Small intestine (tissue), 16 donors: ENCODE results near the gene NVL. TPM values are rescaled to one million over a fixed set of nuclear protein-coding genes. Genes with fewer than 3 reads are reported as not detected.

Source experiments
- DNase-seq, 2 donors: peaks; one replicate each; pipeline versions ENCODE4 v3.0.0 to v3.0.0-alpha.2; 2013
- FAIRE-seq: peaks from 2 replicates; lab custom pipeline; 2012; peaks lifted over from hg19 to GRCh38; lab: Jason Lieb, UNC
- H3K27ac ChIP-seq, 3 donors: one replicate each; pipeline ENCODE4 v1.5.1; 2013; ENCODE audit warnings: low read length in 2 of 3, mild to moderate bottlenecking in 2 of 3, control low read depth in 1 of 3, inconsistent platforms in 1 of 3, low read depth in 1 of 3, moderate library complexity in 1 of 3
- H3K27me3 ChIP-seq, 3 donors: one replicate each; pipeline ENCODE4 v1.6.1; 2013; ENCODE audit warnings: low read length in 3 of 3, inconsistent platforms in 1 of 3; ENCODE audit not compliant: control insufficient read depth in 3 of 3, insufficient read depth in 3 of 3
- H3K36me3 ChIP-seq, 3 donors: one replicate each; pipeline ENCODE4 v1.6.1; 2013; ENCODE audit warnings: low read length in 3 of 3, inconsistent platforms in 1 of 3, low read depth in 1 of 3, mild to moderate bottlenecking in 1 of 3, moderate library complexity in 1 of 3; ENCODE audit not compliant: control insufficient read depth in 3 of 3, insufficient read depth in 2 of 3
- H3K4me1 ChIP-seq, 3 donors: one replicate each; pipeline ENCODE4 v1.6.1; 2013; ENCODE audit warnings: low read length in 2 of 3, inconsistent platforms in 1 of 3, low read depth in 1 of 3, mild to moderate bottlenecking in 1 of 3, moderate library complexity in 1 of 3; ENCODE audit not compliant: control insufficient read depth in 3 of 3, insufficient read depth in 2 of 3
- H3K4me3 ChIP-seq, 3 donors: one replicate each; pipeline ENCODE4 v1.5.1; 2013; ENCODE audit warnings: low read length in 3 of 3, control low read depth in 1 of 3, inconsistent platforms in 1 of 3, low read depth in 1 of 3, mild to moderate bottlenecking in 1 of 3, moderate library complexity in 1 of 3
- H3K9me3 ChIP-seq, 2 donors: one replicate each; pipeline ENCODE4 v1.6.1; 2013; ENCODE audit warnings: low read depth in 1 of 2, low read length in 1 of 2; ENCODE audit not compliant: control insufficient read depth in 2 of 2, insufficient read depth in 1 of 2
- WGBS, 3 donors: extraction: QIAGEN DNeasy Blood & Tissue Kit; methylation state at CpG; one replicate each; pipeline ENCODE4 v1.1.7; 2013; 5-methylcytosine and 5-hydroxymethylcytosine counted together
- long read RNA-seq, 10 donors: transcript quantifications; one replicate each; lab custom pipeline, GENCODE V29; 2026
- polyA plus RNA-seq, 4 donors: library from polyadenylated mRNA; stranded (reverse) in 3 of 4; unstranded in 1 of 4; fragments of 200-250 nt in 3 of 4; fragments of 120-200 nt in 1 of 4; gene quantifications; one replicate each; pipeline versions ENCODE4 v1.2.1 to v1.2.3, GENCODE V29; 2013
- donor health status: healthy with polysubstance abuse.
- donor health status: control.
- donor health status: control.
- donor health status: Bipolar disorder and iron deficiency.
- donor health status: healthy.

The NVL gene
- 10 to 100 TPM; 16.4 to 39.1 (median 22.3) TPM for polyA plus RNA-seq
- long read RNA-seq, donor 1: 0 reads
- long read RNA-seq, donor 2, partial matches to known transcripts: 0 of 1 reads
- long read RNA-seq, donor 2, other reads (novel, unspliced or antisense): 0 of 1 reads
- long read RNA-seq, donor 3, partial matches to known transcripts: 0 of 5 reads
- long read RNA-seq, donor 3, other reads (novel, unspliced or antisense): 0 of 5 reads
- long read RNA-seq, donor 4: 0 reads
- long read RNA-seq, donor 5: 0 reads
- long read RNA-seq, donor 6: 0 reads
- long read RNA-seq, donor 7: 0 reads
- long read RNA-seq, donor 8: 0 reads
- long read RNA-seq, donor 9: 0 reads
- long read RNA-seq, donor 10, partial matches to known transcripts: 139 of 142 reads
- long read RNA-seq, donor 10, other reads (novel, unspliced or antisense): 0 of 142 reads

DNA sequence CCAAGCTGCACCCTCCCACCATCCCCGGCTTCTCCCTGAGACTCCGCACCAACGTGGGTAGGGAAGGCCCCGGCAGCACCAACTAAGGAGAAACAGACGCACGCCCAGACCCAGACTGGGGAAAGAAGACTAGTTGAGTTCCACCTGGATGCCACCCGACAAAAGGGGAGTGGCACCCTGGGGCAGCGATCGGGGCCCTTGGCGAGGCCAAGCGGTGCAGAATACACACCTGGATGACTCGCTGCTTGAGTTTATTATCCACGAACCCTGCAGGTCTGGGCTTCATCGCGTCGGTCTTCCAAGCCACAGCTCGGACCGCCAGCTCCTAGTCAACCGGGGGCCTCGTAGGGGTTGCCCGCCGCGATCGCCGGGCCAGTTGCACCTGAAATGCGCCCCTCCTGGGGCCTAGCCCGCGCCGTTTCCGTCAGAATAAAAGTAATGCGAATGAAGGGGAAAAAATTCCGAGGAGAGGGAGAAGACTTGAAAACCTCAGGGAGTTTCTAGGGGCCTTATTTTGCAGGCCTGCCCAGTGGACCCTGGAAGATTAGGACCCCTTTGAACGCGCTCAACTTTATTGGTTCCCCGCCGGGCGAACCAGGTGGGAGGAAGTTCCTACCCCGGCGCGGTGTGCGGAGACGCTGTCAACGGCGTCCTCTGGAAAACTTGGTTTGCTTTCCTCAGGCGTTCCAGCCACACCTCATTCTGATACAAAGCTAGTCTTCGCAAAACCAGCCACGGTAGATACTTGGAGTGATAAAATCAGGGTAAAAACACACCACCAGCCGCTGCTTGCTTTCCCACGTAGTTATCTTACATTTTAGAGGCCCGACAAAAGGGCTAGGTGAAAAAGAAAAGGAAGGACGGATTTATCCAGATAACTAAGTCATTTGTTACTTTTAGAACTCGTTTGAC, at the start of gene NVL:
Gene NVL, minus strand, starts transcription at position 331 of the 912 bp plus-strand sequence. Its CDS starts 45 bp downstream, at position 286.
- Histone ChIP-seq H3K36me3 (peaks cover 0 to 13% (median 1%) of the 10 kb centered on the region in 3 donors), H3K27me3 (no peaks in the 10 kb centered on the region), H3K9me3 (no peaks in the 10 kb centered on the region), H3K4me3 (peak within 1 kb of the TSS; percentile 71 to 90 (median 90)), H3K4me1 (peaks cover 3 to 4% (median 4%) of the 10 kb centered on the region in 3 donors), H3K27ac (peak within 1 kb of the TSS; percentile 72 to 97 (median 94))
- 0% methylated on average over 52 of the region's 52 CpGs for WGBS, 3 donors
- no peak for FAIRE-seq
- DNase-seq: peak; percentile 92 to 95

DNA sequence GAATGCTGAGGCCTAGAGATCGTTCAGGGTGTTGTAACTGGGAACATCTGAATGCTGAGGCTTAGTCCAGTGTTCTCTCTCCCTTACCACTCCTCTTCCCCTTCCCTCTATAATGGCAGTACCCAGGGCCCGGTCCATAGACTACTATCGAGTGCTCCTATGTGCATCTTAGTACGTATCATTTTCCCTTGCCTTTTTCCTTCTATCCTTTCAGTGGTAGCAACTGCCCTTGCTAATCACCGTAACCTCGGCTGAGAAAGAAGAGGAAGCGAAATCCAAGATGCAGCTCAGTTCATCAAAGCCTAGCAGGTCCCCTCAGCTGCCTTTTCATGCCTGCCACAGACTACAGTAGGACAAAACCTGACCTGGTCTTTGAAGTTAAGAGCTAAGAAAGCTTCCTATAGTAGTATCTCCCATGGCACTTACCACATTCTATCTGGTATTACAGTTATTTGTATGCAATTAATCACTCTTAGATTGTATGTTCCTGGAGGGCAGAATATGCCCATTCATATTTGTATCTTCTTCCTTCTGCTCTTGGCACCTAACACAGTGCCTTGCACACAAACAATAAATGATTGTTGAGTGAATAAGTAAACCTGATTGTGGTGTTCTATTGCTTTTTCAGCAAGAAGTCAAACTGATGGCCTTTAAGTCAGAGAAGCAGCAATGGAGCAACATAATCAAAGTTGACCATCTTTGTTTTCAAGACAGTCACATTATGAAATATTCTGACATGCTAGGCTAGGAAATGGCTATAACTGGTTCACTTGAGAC, 49.1 kb upstream of the NVL start:
- 87 to 91% (median 88%) methylated on average over 7 of the region's 7 CpGs for WGBS, 3 donors
- no peak for DNase-seq
- peak overlapping the region in 1 of 3 donors; percentile 16 for H3K27ac ChIP-seq

GRCh38 chr1:224377676-224378006, 47.7 kb upstream of the NVL start:
- H3K9me3 ChIP-seq: no peaks in the 10 kb centered on the region
- H3K4me3 ChIP-seq: no peak overlapping the region
- H3K4me1 ChIP-seq: no peaks in the 10 kb centered on the region
- FAIRE-seq: no peak
- H3K27ac ChIP-seq: no peak overlapping the region
- 65 to 83% (median 72%) methylated on average over 2 of the region's 2 CpGs for WGBS, 3 donors
- H3K27me3 ChIP-seq: no peaks in the 10 kb centered on the region
- peaks cover 0 to 29% (median 13%) of the 10 kb centered on the region in 3 donors for H3K36me3 ChIP-seq
- no peak for DNase-seq

More for the DNA sequence above, 49.1 kb upstream of the NVL start:
- Histone ChIP-seq H3K9me3 (no peaks in the 10 kb centered on the region), H3K4me1 (no peaks in the 10 kb centered on the region), H3K36me3 (peaks cover 0 to 22% (median 13%) of the 10 kb centered on the region in 3 donors), H3K4me3 (no peak overlapping the region), H3K27me3 (no peaks in the 10 kb centered on the region)
- FAIRE-seq: no peak

GRCh38 chr1:224375059-224375458, 45.1 kb upstream of the NVL start:
- Histone ChIP-seq H3K27ac (no peak overlapping the region), H3K9me3 (no peaks in the 10 kb centered on the region), H3K4me1 (no peaks in the 10 kb centered on the region), H3K36me3 (peaks cover 5 to 42% (median 16%) of the 10 kb centered on the region in 3 donors), H3K4me3 (no peak overlapping the region), H3K27me3 (no peaks in the 10 kb centered on the region)
- no peak for FAIRE-seq
- 62 to 84% (median 74%) methylated on average over 3 of the region's 3 CpGs for WGBS, 3 donors
- DNase-seq: no peak

DNA sequence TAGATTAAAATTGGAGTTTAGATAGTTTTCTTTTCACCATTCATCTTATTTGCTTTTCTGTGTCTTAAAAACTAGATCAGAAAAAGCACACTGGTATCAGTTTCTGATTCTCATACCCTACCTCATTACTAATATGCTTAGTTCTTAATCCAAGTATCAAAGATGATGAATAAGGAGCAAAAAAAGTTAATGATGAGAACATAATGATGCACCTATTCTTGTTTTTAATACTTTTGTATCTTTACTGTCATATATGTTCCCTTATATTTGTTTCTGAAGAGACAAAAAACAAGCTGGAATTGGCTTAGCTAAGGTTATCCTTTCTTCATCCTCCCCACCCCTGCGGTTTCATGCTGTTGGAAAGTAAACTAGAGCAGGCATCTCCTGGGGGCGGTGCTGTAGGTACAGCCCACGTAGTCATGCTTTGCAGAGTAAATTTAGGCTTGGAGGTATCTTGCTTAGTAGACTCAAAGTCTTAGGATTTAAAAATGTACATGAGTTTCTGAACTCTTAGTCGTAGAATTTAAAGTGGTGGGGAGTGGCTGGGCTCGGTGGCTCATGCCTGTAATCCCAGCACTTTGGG, 43.1 kb upstream of the NVL start:
- WGBS, 3 donors: 92 to 98% (median 93%) methylated on average over 5 of the region's 5 CpGs
- Histone ChIP-seq H3K4me3 (no peak overlapping the region), H3K4me1 (no peaks in the 10 kb centered on the region), H3K9me3 (no peaks in the 10 kb centered on the region), H3K36me3 (peaks cover 5 to 49% (median 26%) of the 10 kb centered on the region in 3 donors), H3K27me3 (no peaks in the 10 kb centered on the region), H3K27ac (no peak overlapping the region)
- FAIRE-seq (no peak), DNase-seq (no peak)

DNA sequence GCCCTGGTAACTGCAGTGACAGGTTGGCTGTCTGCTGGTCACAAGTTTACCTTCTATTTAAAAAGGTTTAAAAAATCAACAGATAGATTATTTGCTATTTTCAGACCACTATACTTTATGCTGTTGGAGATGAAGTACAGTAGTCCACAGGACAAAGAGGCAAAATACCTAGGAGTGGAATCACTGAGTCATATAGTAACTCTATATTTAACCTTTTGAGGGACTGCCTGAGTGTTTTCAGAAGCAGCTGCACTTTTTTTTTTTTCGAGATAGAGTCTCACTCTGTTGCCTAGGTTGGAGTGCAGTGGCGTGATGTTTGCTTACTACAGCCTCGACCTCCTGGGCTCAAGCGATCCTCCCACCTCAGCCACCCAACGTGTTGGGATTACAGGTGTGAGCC, 38.4 kb upstream of the NVL start:
- 79 to 93% (median 84%) methylated on average over 5 of the region's 5 CpGs for WGBS, 3 donors

GRCh38 chr1:224359207-224359606, 29.2 kb upstream of the NVL start:
- peaks cover 4 to 15% (median 6%) of the 10 kb centered on the region in 3 donors for H3K4me1 ChIP-seq
- no peak for DNase-seq
- no peak overlapping the region for H3K4me3 ChIP-seq
- no peaks in the 10 kb centered on the region for H3K9me3 ChIP-seq
- H3K27me3 ChIP-seq: no peaks in the 10 kb centered on the region
- H3K27ac ChIP-seq: no peak overlapping the region
- WGBS, 3 donors: 70 to 78% (median 75%) methylated on average over 3 of the region's 3 CpGs
- H3K36me3 ChIP-seq: peaks cover 0 to 20% (median 3%) of the 10 kb centered on the region in 3 donors
- FAIRE-seq: no peak

More for the DNA sequence above, 38.4 kb upstream of the NVL start:
- no peak overlapping the region for H3K4me3 ChIP-seq
- no peak overlapping the region for H3K27ac ChIP-seq
- FAIRE-seq: no peak
- no peak for DNase-seq
- no peaks in the 10 kb centered on the region for H3K4me1 ChIP-seq
- H3K27me3 ChIP-seq: no peaks in the 10 kb centered on the region
- no peaks in the 10 kb centered on the region for H3K9me3 ChIP-seq
- H3K36me3 ChIP-seq: peaks cover 10 to 54% (median 18%) of the 10 kb centered on the region in 3 donors
